ENCODE measurements around the gene RBKS. TPM values are rescaled to one million over a fixed set of nuclear protein-coding genes. Genes with fewer than 3 reads are reported as not detected.

RBKS gene
- total RNA-seq, 1 experiment from 2014 or later, result 4.5 TPM

- ChIA-PET POLR2A (ENCODE audit: unreplicated experiment) (interaction anchor here (0.5 to 0.7 kb wide), 2 partner anchors 114 to 522 kb away, joined by 4 to 7 read pairs; no protein-coding TSS in a partner anchor), CTCF (no interaction called here)
- H3K4me3 ChIP-seq, result no peak overlapping the region
- peaks cover 25% of the 10 kb centered on the region for H3K79me2 ChIP-seq (ENCODE audit: low read depth)
- no peaks in the 10 kb centered on the region for H3K27me3 ChIP-seq (ENCODE audit: insufficient read depth, low read depth)
- H3F3A ChIP-seq (ENCODE audit: insufficient read depth, low read depth), result peaks cover 6% of the 10 kb centered on the region
- no peaks in the 10 kb centered on the region for H3K9me3 ChIP-seq (ENCODE audit: insufficient read depth, low read depth)
- intact Hi-C loops (cut with micrococcal nuclease; ENCODE audit: unreplicated experiment), result no loop called here
- H3K4me1 ChIP-seq (replicated peaks; ENCODE audit: insufficient read depth), result peaks cover 27% of the 10 kb centered on the region
- H3K36me3 ChIP-seq (ENCODE audit: low read depth), result no peaks in the 10 kb centered on the region
- H2AFZ ChIP-seq, result no peak overlapping the region
- no peaks in the 10 kb centered on the region for H4K20me1 ChIP-seq (ENCODE audit: insufficient read depth)
- no peak overlapping the region for H3K4me2 ChIP-seq
- H3K9me2 ChIP-seq (ENCODE audit: insufficient read depth), result no peaks in the 10 kb centered on the region
- BruUV-seq (replicated peaks), result no TSS peak
- H3K27ac ChIP-seq, result no peak overlapping the region
- no peak for TF ChIP-seq CTCF (conservative IDR thresholded peaks at IDR 0.05)
- TF ChIP-seq EZH2 (IDR thresholded peaks at IDR 0.05; ENCODE audit: low read depth), result no peak
- no peak for DNase-seq
Observed at GRCh38 chr2:27886322-27886721, 3.9 kb downstream of the RBKS start.

DNA sequence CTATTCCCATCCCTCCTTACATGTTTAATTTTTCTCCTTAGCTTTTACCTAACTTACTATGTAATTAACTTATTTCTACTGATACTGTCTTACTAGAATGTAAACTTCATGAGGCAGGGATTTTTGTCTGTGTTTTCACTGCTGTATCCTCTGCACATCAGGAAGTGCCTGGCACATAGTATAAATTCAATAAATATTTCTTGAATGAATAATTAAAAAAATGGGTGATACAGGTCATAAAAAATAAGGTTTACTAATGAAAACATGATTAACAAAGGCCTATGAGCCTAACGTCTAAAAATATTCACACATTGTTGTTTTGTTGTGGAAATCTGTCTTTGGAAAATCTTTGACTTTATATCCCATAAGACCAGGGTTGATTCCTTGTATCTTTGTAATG is 4.5 kb downstream of the RBKS start:
- ChIA-PET CTCF (interaction anchor here (0.9 kb wide), 1 partner anchor 14 kb away, joined by 5 read pairs; no protein-coding TSS in a partner anchor), POLR2A (ENCODE audit: unreplicated experiment) (interaction anchor here (0.5 to 0.7 kb wide), 2 partner anchors 113 to 522 kb away, joined by 4 to 7 read pairs; no protein-coding TSS in a partner anchor)
- peaks cover 26% of the 10 kb centered on the region for H3K4me1 ChIP-seq (replicated peaks; ENCODE audit: insufficient read depth)
- H3K36me3 ChIP-seq (ENCODE audit: low read depth), result no peaks in the 10 kb centered on the region
- H3K9me3 ChIP-seq (ENCODE audit: insufficient read depth, low read depth), result no peaks in the 10 kb centered on the region
- no peak overlapping the region for H3K27ac ChIP-seq
- intact Hi-C loops (cut with micrococcal nuclease; ENCODE audit: unreplicated experiment), result no loop called here
- no peak overlapping the region for H3K4me2 ChIP-seq
- H3K79me2 ChIP-seq (ENCODE audit: low read depth), result peaks cover 21% of the 10 kb centered on the region
- no peak for DNase-seq
- no peaks in the 10 kb centered on the region for H3K9me2 ChIP-seq (ENCODE audit: insufficient read depth)
- TF ChIP-seq EZH2 (IDR thresholded peaks at IDR 0.05; ENCODE audit: low read depth) (no peak), CTCF (conservative IDR thresholded peaks at IDR 0.05) (no peak)
- H3K4me3 ChIP-seq, result no peak overlapping the region
- no TSS peak for BruUV-seq (replicated peaks)
- H2AFZ ChIP-seq, result no peak overlapping the region
- H3F3A ChIP-seq (ENCODE audit: insufficient read depth, low read depth), result no peaks in the 10 kb centered on the region
- no peaks in the 10 kb centered on the region for H4K20me1 ChIP-seq (ENCODE audit: insufficient read depth)
- no peaks in the 10 kb centered on the region for H3K27me3 ChIP-seq (ENCODE audit: insufficient read depth, low read depth)

GRCh38 chr2:27885234-27885633 is 5.0 kb downstream of the RBKS start:
- DNase-seq, result no peak
- Histone ChIP-seq H3K9me3 (ENCODE audit: insufficient read depth, low read depth) (no peaks in the 10 kb centered on the region), H3K4me3 (no peak overlapping the region), H3K79me2 (ENCODE audit: low read depth) (peaks cover 21% of the 10 kb centered on the region), H3K4me1 (replicated peaks; ENCODE audit: insufficient read depth) (peaks cover 26% of the 10 kb centered on the region), H3K27me3 (ENCODE audit: insufficient read depth, low read depth) (no peaks in the 10 kb centered on the region), H2AFZ (no peak overlapping the region), H3K4me2 (no peak overlapping the region), H4K20me1 (ENCODE audit: insufficient read depth) (no peaks in the 10 kb centered on the region), H3K27ac (no peak overlapping the region), H3F3A (ENCODE audit: insufficient read depth, low read depth) (no peaks in the 10 kb centered on the region), H3K9me2 (ENCODE audit: insufficient read depth) (no peaks in the 10 kb centered on the region), H3K36me3 (ENCODE audit: low read depth) (no peaks in the 10 kb centered on the region)
- CTCF ChIA-PET, result interaction anchor here (0.9 kb wide), 1 partner anchor 13 kb away, joined by 5 read pairs; no protein-coding TSS in a partner anchor
- no peak for TF ChIP-seq CTCF (conservative IDR thresholded peaks at IDR 0.05)
- TF ChIP-seq EZH2 (IDR thresholded peaks at IDR 0.05; ENCODE audit: low read depth), result no peak
- no TSS peak for BruUV-seq (replicated peaks)
- POLR2A ChIA-PET (ENCODE audit: unreplicated experiment), result no interaction called here
- intact Hi-C loops (cut with micrococcal nuclease; ENCODE audit: unreplicated experiment), result no loop called here

Measured in PC-9 (cell line).